ENCODE results near the gene DRGX.

GRCh38 chr10:49387071-49387470 lies 8.8 kb downstream of the DRGX start:
- TF ChIP-seq POLR2AphosphoS5 (IDR thresholded peaks at IDR 0.05; ENCODE audit: borderline replicate concordance, low read depth, low read length) (no peak), EZH2 (IDR thresholded peaks at IDR 0.05) (no peak), FOXP2 (optimal IDR thresholded peaks at IDR 0.05; ENCODE audit: control extremely low read depth, extremely low read length, insufficient read depth) (no peak)

Measured in SK-N-MC (cell line).